ENCODE measurements around the gene TUBB3. TPM values are rescaled to one million over a fixed set of nuclear protein-coding genes. Genes with fewer than 3 reads are reported as not detected.
"Not testable (repeated sequence)": the region's sequence is repeated elsewhere in the genome, so short reads cannot be mapped to it uniquely, and the experiment has no call there.

The TUBB3 gene
- total RNA-seq, 1 donor from 2014 or later, result 833 TPM

GRCh38 chr16:89924297-89924924 is 1.3 kb downstream of the TUBB3 start:
- H3K4me3 ChIP-seq (ENCODE audit: low read depth, low read length), result peak overlapping the region; percentile 93
- TF ChIP-seq, protein P1, sequence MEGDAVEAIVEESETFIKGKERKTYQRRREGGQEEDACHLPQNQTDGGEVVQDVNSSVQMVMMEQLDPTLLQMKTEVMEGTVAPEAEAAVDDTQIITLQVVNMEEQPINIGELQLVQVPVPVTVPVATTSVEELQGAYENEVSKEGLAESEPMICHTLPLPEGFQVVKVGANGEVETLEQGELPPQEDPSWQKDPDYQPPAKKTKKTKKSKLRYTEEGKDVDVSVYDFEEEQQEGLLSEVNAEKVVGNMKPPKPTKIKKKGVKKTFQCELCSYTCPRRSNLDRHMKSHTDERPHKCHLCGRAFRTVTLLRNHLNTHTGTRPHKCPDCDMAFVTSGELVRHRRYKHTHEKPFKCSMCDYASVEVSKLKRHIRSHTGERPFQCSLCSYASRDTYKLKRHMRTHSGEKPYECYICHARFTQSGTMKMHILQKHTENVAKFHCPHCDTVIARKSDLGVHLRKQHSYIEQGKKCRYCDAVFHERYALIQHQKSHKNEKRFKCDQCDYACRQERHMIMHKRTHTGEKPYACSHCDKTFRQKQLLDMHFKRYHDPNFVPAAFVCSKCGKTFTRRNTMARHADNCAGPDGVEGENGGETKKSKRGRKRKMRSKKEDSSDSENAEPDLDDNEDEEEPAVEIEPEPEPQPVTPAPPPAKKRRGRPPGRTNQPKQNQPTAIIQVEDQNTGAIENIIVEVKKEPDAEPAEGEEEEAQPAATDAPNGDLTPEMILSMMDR (conservative IDR thresholded peaks at IDR 0.05; ENCODE audit: low read depth, low read length), result no peak
- no peak for DNase-seq (ENCODE audit: low read depth)

GRCh38 chr16:89924925-89925307 is 1.8 kb downstream of the TUBB3 start:
- DNase-seq (ENCODE audit: low read depth), result no peak
- TF ChIP-seq, protein P1 (conservative IDR thresholded peaks at IDR 0.05; ENCODE audit: low read depth, low read length), result no peak
- H3K4me3 ChIP-seq (ENCODE audit: low read depth, low read length), result peak overlapping the region; percentile 93

GRCh38 chr16:89925596-89926079 is 2.5 kb downstream of the TUBB3 start:
- DNase-seq (ENCODE audit: low read depth), result no peak
- TF ChIP-seq, protein P1 (conservative IDR thresholded peaks at IDR 0.05; ENCODE audit: low read depth, low read length), result no peak
- H3K4me3 ChIP-seq (ENCODE audit: low read depth, low read length), result peak overlapping the region; percentile 93

- TF ChIP-seq, protein P1 (conservative IDR thresholded peaks at IDR 0.05; ENCODE audit: low read depth, low read length), result no peak
- no peak overlapping the region for H3K4me3 ChIP-seq (ENCODE audit: low read depth, low read length)
- DNase-seq (ENCODE audit: low read depth), result no peak
Observed at GRCh38 chr16:89931305-89931896, 8.3 kb downstream of the TUBB3 start.

DNA sequence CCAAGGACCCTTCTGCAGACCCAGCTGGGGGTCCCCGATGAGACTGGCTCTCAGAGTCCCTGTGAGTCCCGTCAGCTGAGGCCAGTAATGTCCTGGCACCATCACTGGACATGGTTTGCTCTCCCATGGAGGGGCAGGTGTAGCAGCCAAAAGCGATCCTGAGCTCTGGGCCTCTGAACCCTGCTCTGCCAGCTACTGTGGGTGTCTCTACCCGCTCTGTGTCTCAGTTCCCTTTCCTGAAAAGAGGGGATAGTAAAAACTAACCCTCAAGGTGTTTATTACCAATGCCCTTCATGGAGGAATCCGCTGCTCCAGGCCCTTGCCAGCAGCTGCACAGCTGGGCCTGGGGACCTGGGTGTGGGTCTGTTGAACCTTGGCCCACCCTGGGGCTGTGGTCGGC is 8.8 kb downstream of the TUBB3 start:
- H3K4me3 ChIP-seq (ENCODE audit: low read depth, low read length), result no peak overlapping the region
- no peak for DNase-seq (ENCODE audit: low read depth)
- TF ChIP-seq, protein P1 (conservative IDR thresholded peaks at IDR 0.05; ENCODE audit: low read depth, low read length), result no peak

GRCh38 chr16:89934019-89934418 is 10.9 kb downstream of the TUBB3 start:
- H3K4me3 ChIP-seq (ENCODE audit: low read depth, low read length); DNase-seq (ENCODE audit: low read depth): not testable (repeated sequence)

DNA sequence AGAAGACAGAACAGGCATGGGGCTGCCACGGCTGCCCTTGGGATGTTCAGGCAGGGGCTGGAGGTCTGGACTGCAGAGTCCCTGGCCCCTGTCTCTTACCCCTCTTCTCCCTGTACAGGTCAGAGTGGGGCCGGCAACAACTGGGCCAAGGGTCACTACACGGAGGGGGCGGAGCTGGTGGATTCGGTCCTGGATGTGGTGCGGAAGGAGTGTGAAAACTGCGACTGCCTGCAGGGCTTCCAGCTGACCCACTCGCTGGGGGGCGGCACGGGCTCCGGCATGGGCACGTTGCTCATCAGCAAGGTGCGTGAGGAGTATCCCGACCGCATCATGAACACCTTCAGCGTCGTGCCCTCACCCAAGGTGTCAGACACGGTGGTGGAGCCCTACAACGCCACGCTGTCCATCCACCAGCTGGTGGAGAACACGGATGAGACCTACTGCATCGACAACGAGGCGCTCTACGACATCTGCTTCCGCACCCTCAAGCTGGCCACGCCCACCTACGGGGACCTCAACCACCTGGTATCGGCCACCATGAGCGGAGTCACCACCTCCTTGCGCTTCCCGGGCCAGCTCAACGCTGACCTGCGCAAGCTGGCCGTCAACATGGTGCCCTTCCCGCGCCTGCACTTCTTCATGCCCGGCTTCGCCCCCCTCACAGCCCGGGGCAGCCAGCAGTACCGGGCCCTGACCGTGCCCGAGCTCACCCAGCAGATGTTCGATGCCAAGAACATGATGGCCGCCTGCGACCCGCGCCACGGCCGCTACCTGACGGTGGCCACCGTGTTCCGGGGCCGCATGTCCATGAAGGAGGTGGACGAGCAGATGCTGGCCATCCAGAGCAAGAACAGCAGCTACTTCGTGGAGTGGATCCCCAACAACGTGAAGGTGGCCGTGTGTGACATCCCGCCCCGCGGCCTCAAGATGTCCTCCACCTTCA is 11.7 kb downstream of the TUBB3 start:
- H3K4me3 ChIP-seq (ENCODE audit: low read depth, low read length), result no peak overlapping the region
- TF ChIP-seq, protein P1 (conservative IDR thresholded peaks at IDR 0.05; ENCODE audit: low read depth, low read length), result no peak
- no peak for DNase-seq (ENCODE audit: low read depth)

- DNase-seq (ENCODE audit: low read depth); H3K4me3 ChIP-seq (ENCODE audit: low read depth, low read length): not testable (repeated sequence)
Observed at GRCh38 chr16:89935620-89936019, 12.5 kb downstream of the TUBB3 start.

Measured in epithelial cell of proximal tubule (primary cell).